ENCODE measurements around the gene ZNRF4. TPM values are rescaled to one million over a fixed set of nuclear protein-coding genes. Genes with fewer than 3 reads are reported as not detected.

The ZNRF4 gene
- total RNA-seq, 4 donors from 2014 or later = not detected

- Histone ChIP-seq H3K27ac (no peak overlapping the region), H3K27me3 (no peaks in the 10 kb centered on the region), H3K4me3 (no peak overlapping the region), H3K9me3 (no peaks in the 10 kb centered on the region), H3K4me1 (no peaks in the 10 kb centered on the region), H3K36me3 (no peaks in the 10 kb centered on the region)
- intact Hi-C loops (cut with DNase I; ENCODE audit: low total_unique reads) = no loop called here
- DNase-seq = no peak
- TF ChIP-seq POLR2A (IDR thresholded peaks at IDR 0.05) = no peak
- TF ChIP-seq, protein P1, sequence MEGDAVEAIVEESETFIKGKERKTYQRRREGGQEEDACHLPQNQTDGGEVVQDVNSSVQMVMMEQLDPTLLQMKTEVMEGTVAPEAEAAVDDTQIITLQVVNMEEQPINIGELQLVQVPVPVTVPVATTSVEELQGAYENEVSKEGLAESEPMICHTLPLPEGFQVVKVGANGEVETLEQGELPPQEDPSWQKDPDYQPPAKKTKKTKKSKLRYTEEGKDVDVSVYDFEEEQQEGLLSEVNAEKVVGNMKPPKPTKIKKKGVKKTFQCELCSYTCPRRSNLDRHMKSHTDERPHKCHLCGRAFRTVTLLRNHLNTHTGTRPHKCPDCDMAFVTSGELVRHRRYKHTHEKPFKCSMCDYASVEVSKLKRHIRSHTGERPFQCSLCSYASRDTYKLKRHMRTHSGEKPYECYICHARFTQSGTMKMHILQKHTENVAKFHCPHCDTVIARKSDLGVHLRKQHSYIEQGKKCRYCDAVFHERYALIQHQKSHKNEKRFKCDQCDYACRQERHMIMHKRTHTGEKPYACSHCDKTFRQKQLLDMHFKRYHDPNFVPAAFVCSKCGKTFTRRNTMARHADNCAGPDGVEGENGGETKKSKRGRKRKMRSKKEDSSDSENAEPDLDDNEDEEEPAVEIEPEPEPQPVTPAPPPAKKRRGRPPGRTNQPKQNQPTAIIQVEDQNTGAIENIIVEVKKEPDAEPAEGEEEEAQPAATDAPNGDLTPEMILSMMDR (IDR thresholded peaks at IDR 0.05) = no peak
Measured at GRCh38 chr19:5463959-5464358, 8.7 kb downstream of the ZNRF4 start.

GRCh38 chr19:5466072-5466471, 10.9 kb downstream of the ZNRF4 start:
- H3K36me3 ChIP-seq = no peaks in the 10 kb centered on the region
- no peaks in the 10 kb centered on the region for H3K27me3 ChIP-seq
- H3K27ac ChIP-seq = no peak overlapping the region
- DNase-seq = no peak
- intact Hi-C loops (cut with DNase I; ENCODE audit: low total_unique reads) = no loop called here
- H3K4me1 ChIP-seq = no peaks in the 10 kb centered on the region
- H3K9me3 ChIP-seq = no peaks in the 10 kb centered on the region
- H3K4me3 ChIP-seq = no peak overlapping the region
- TF ChIP-seq, protein P1 (IDR thresholded peaks at IDR 0.05) = no peak
- no peak for TF ChIP-seq POLR2A (IDR thresholded peaks at IDR 0.05)

DNA sequence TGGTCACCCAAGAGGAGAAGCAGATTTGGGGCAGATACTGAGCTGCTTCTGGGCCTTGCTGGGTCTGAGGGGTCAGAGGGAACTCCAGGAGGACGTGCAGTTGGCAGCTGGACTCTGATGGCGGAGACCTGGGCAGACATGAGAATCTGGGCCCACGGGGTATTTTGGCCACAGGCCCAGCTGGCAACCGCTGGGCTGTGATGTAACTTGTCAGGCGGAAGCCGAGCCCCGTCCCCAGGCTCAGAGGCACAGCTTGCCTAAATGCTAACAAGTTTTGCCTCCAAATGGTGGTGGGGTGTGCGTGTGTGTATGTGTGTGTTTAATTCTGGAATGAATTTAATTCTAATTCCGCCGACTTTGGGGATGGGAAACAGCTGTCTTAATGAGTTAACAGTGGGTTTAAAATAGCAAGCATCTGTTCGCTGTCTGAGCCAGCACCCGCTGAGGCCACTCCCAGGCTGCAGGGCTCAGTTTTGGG, 11.6 kb downstream of the ZNRF4 start:
- H3K27ac ChIP-seq = no peak overlapping the region
- TF ChIP-seq, protein P1 (IDR thresholded peaks at IDR 0.05) = no peak
- no peak for TF ChIP-seq POLR2A (IDR thresholded peaks at IDR 0.05)
- no peaks in the 10 kb centered on the region for H3K9me3 ChIP-seq
- DNase-seq = no peak
- intact Hi-C loops (cut with DNase I; ENCODE audit: low total_unique reads) = no loop called here
- no peaks in the 10 kb centered on the region for H3K4me1 ChIP-seq
- no peaks in the 10 kb centered on the region for H3K27me3 ChIP-seq
- H3K36me3 ChIP-seq = no peaks in the 10 kb centered on the region
- H3K4me3 ChIP-seq = no peak overlapping the region

DNA sequence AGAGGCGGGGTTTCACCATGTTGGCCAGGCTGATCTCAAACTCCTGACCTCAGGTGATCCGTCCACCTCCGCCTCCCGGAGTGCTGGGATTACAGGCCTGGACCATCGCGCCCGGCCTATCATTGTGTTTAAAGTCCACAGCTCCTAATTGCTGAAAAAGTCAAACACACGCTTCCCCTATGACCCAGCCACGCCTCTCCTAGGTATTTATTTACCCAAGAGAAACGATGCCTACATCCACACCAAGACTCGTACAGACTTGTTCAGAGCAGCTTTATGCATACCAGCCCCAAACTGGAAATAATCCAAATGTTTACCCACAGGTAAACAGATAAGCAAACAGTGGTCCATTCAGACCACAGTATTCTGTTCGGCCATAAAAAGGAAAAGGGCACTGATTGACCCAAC, 15.1 kb downstream of the ZNRF4 start:
- DNase-seq = no peak
- Histone ChIP-seq H3K4me3 (no peak overlapping the region), H3K36me3 (no peaks in the 10 kb centered on the region), H3K9me3 (no peaks in the 10 kb centered on the region), H3K27me3 (no peaks in the 10 kb centered on the region), H3K27ac (no peak overlapping the region), H3K4me1 (no peaks in the 10 kb centered on the region)
- TF ChIP-seq POLR2A (IDR thresholded peaks at IDR 0.05) = no peak
- TF ChIP-seq, protein P1 (IDR thresholded peaks at IDR 0.05) = no peak
- intact Hi-C loops (cut with DNase I; ENCODE audit: low total_unique reads) = no loop called here

DNA sequence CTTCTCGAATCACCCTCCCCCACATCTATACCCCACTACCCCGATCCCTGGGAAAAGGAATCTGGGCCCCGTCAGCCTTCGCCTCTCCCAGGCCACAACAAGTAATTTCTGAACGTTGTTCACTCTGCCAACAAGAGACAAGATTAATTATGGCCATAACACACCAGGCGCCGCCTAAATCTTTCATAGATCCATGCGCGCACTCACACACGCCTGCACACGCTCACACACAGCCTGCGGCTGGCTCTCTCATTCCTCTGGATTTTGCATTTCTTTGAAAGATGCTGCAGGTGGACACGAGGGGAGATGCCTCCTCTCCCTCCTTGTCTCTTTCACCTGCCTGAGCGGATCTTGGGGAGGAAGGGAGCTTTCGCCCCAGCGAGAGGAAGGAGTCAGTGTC, 17.1 kb downstream of the ZNRF4 start:
- no peak for DNase-seq
- intact Hi-C loops (cut with DNase I; ENCODE audit: low total_unique reads) = no loop called here
- TF ChIP-seq, protein P1 (IDR thresholded peaks at IDR 0.05) = no peak
- no peak for TF ChIP-seq POLR2A (IDR thresholded peaks at IDR 0.05)
- Histone ChIP-seq H3K4me3 (no peak overlapping the region), H3K27me3 (no peaks in the 10 kb centered on the region), H3K9me3 (no peaks in the 10 kb centered on the region), H3K4me1 (no peaks in the 10 kb centered on the region), H3K36me3 (no peaks in the 10 kb centered on the region), H3K27ac (no peak overlapping the region)

All from uterus (tissue), 4 donors.